Measurements from ENCODE around the gene GLP2R.
"Not testable (repeated sequence)": the region's sequence is repeated elsewhere in the genome, so short reads cannot be mapped to it uniquely, and the experiment has no call there.

Gene GLP2R

DNA sequence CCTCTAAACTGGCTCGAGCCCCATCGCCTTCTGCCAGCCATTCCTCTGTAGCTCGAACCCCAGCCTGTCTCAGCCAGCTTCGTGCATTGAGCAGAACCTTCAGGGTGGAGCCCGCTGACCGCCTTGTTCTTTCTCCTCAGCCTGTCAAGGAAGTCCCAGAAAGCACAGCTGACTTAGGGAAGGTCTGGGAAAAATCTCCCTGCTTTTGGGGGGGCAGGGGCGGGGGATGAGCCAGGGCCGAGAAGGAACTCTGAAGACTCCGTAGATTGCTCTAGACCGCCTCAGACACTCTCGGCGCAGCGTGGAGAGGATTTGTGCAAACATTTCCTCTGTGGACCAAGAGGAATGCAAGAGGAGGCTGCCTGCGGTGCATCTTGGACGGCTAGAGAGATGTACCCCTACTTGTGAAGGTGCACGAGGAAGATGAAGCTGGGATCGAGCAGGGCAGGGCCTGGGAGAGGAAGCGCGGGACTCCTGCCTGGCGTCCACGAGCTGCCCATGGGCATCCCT lies at the start of gene GLP2R:
Gene GLP2R, plus strand, starts transcription at position 284 of the 510 bp plus-strand sequence. Its CDS starts 140 bp downstream, at position 424.
- no peak for DNase-seq (ENCODE audit: low read depth in 2 of 2, low spot score in 1 of 2)

- DNase-seq (ENCODE audit: low read depth in 2 of 2, low spot score in 1 of 2): no peak
Observed at GRCh38 chr17:9776911-9777310, 48.8 kb upstream of the GLP2R start.

DNA sequence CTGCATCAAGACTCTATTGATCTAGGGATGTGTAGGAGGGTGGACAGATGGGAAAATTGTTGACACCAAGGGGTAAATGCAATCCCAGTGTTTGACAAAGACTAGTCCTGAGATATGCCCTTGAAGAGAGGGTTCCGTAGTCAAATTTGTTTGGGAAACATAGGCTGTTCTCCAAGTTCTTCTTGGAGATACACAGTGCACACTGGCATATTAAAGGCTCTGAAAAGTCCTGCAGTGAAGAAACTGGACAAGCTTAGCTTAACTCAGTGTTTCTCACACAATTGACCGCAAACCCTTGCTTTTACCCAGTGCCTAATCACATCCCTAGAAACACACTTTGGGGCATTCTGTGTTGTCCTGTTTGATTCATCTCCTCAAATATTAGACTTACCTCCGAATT lies 45.2 kb upstream of the GLP2R start:
- DNase-seq (ENCODE audit: low read depth in 2 of 2, low spot score in 1 of 2): no peak

DNA sequence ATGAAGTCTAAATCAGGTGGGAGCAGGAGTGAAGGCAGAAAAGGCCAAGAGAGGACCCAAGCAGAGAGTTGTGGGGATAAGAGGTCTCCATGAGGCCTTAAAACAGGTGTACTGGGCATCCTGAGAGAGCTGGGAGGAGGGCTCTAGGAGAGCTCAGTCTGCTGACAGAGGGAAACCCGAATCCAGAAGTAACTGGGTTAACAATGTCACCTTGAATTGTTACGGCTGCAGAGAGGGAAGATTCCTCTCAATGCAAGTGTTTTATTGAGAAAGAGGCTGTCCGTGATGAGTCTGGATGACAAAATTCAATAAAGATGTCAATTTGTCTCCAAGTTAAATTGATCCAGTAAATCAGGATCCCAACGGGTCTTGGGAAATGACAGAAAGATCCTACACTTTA lies 42.7 kb upstream of the GLP2R start:
- DNase-seq (ENCODE audit: low read depth in 2 of 2, low spot score in 1 of 2): no peak

DNA sequence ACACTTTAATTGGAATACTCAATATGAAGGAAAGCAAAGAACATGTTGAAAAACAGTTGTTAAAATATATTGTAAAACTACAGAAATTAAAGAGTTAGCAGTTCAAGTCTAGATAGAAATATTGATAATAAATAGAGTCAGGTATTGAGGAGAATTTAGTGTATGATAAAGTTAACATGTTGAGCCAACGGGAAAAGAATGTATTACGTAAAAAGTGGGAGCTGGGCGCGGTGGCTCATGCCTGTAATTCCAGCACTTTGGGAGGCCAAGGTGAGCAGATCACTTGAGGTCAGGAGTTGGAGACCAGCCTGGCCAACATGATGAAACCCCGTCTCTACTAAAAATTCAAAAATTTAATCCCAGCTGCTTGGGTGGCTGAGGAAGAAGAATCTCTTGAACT lies 42.3 kb upstream of the GLP2R start:
- DNase-seq (ENCODE audit: low read depth in 2 of 2, low spot score in 1 of 2): not testable (repeated sequence)

DNA sequence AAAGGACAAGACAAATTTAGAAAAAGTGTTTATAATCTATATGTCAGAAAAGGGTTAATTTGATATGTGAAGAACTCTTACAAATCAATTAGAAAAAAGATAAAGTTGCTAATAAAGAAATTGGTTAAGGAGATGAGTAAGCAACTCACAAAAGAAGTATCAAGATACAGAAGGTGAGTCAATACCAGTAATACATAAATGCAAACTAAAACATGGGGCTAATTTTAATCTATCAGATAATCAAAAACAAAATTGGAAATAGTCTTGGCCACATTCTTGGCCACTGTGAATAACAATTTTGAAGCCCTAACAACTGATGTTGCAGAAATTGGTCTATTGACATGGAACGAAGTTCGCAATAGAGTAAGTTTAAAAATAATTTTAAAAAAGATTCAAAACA lies 41.2 kb upstream of the GLP2R start:
- no peak for DNase-seq (ENCODE audit: low read depth in 2 of 2, low spot score in 1 of 2)

GRCh38 chr17:9788601-9789000 lies 37.1 kb upstream of the GLP2R start:
- no peak for DNase-seq (ENCODE audit: low read depth in 2 of 2, low spot score in 1 of 2)

DNA sequence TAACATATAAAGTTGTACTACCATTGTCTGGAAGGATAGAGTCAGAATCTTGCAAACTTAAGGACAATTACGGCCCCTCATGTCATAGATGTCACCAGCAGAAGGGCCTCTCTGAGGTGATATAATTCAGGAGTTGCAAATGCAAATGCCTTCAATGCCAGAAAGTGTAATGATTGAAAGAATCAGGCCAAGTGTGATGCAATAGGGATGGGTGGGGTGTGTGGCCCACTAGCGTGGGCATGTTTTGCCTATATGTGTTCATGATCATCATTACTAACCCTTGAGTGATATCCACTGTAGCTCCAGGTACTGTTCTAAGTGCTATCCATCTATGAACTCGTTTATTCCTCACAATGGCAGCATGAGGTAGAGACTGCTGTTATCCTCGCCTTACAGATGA lies 35.4 kb upstream of the GLP2R start:
- DNase-seq (ENCODE audit: low read depth in 2 of 2, low spot score in 1 of 2): no peak

DNA sequence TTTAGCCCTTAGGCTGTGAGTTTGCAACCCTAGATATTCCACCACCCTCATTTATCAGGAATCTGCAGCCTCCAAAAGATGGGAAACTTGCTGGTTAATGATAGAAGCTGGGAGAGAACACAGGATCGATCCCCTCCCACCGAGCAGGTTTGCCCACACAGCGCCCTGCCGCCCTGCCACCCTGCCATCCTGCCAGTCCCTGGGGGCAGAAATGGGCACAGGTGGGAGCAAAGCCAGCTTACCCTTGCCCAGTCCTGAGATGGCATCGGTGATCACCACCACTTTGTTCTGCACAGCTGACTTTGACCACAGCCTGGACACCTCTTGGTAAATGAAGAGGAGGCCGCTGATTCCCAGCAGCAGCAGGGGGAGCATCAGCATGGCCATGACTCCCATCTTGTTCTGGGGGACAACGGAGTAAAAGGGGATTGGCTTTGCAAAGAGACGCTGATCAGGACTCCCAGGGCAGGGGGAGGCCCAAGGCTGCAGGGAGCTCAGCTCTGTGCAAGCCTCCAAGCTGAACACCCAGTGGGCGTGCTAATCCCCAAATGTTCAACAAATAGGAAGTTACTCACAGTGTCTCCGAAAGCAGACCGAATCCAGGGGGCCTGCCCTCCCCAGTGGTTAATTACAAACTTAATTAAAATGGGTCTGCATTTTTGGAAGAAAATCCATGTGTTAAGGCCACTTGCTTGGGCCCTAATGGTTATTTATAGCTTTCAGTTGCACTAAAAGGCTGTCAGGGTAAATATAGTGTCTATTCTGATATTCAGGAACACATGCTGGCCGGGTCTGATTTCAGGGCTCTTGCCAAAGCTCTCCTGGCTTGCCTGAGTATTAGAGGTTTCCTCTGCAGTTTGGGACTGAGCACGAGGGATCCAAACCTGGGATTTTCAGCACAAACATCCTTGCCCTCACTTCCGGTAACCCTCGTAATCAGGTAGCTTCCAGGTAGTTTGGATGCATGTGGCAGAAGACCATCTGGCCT lies 34.5 kb upstream of the GLP2R start, which contains the start of gene DHRS7C:
Gene DHRS7C, minus strand, starts transcription at position 704 of the 988 bp plus-strand sequence. Its CDS starts 308 bp downstream, at position 396.
- DNase-seq (ENCODE audit: low read depth in 2 of 2, low spot score in 1 of 2): no peak

DNA sequence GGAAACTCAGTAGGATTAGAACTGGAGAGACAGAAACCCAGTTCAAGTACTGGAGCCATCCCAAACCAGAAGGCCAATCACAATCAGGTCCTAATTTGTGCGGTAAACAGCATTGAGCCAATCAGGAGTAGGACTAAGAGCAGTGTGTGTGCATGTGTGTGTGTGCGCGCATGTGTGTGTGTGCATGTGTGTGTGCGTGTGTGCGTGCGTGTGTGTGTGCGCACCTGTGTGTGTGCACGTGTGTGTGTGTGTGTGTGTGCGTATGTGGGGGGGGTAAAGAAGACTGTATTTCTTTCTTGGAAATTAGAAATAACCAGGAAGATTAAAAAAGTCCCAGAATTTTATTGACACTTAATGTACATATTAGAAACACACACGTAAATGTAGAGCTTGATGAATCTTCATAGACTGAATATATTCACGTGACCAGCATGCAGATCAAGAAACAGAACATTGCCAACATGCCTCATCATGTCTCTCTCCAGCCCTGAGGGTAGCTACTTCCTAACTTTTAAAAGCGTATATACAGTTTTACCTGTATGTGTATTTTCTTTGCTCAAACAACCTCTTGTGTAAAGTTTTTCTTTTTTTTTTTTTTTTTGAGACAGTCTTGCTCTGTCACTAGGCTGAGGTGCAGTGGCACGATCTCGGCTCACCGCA lies 33.4 kb upstream of the GLP2R start:
- DNase-seq (ENCODE audit: low read depth in 2 of 2, low spot score in 1 of 2): no peak

GRCh38 chr17:9798008-9798407 lies 27.7 kb upstream of the GLP2R start:
- DNase-seq (ENCODE audit: low read depth in 2 of 2, low spot score in 1 of 2): no peak

DNA sequence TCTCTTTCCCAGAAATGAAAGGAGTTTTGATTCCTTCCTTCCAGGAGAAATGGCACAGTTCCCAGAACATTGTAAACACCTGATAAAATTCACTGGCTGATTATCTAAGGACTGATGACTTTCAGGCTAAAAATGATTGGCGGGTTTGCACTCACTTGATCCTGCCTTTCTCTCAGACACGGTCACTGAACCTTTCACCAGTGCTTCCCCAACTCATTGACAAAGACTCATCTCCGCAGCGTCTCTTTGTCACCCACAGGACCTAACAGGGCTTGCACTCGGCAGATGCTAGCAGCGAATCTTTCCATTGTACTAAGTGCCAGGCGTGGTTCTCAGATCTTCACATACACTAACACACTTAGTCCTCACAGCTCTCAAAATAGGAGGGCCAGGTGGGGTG lies 27.0 kb upstream of the GLP2R start:
- no peak for DNase-seq (ENCODE audit: low read depth in 2 of 2, low spot score in 1 of 2)

- no peak for DNase-seq (ENCODE audit: low read depth in 2 of 2, low spot score in 1 of 2)
Observed at GRCh38 chr17:9801505-9801904, 24.2 kb upstream of the GLP2R start.

DNA sequence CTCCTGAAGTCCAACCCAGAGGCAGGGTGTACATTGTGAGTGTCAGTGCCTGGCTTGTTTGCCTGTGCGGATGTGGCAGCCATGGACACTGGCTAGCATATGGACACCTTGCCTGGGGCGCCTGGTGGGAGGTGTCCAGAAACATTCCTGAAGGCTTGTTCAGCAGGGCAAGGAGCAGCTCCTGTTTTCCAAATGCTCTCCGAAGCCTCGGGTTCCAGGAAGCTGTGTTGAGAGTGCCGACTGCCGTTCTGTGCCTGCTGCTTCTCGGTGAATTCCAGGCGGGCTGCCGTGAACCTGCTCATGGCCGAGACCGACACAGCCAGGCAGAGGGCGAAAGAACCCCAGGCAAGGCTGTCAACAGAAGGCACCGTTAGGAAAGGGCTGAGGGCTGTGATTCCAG lies 23.4 kb upstream of the GLP2R start:
- no peak for DNase-seq (ENCODE audit: low read depth in 2 of 2, low spot score in 1 of 2)

- DNase-seq (ENCODE audit: low read depth in 2 of 2, low spot score in 1 of 2): no peak
Observed at GRCh38 chr17:9802697-9803096, 23.0 kb upstream of the GLP2R start.

DNA sequence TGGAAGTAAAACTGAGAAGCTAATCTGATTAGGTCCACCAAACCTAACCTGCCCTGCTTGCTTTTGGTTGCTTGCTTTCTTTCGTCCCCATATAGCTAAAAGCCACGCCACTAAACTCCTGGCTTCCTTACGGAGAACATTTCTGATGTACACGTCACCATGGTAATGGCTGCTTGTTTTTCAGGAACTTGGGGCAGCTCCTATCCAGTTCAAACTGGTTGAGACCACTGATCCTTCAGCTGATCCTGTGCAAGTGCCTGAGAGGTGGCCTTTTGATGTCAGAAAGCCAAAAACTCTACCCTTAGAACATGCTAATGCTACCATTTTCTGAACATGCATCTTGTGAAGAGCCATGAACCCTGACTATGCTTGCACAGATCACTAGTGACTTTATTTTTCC lies 20.0 kb upstream of the GLP2R start:
- DNase-seq (ENCODE audit: low read depth in 2 of 2, low spot score in 1 of 2): no peak

- DNase-seq (ENCODE audit: low read depth in 2 of 2, low spot score in 1 of 2): no peak
Observed at GRCh38 chr17:9806699-9807098, 19.0 kb upstream of the GLP2R start.

- DNase-seq (ENCODE audit: low read depth in 2 of 2, low spot score in 1 of 2): no peak
Observed at GRCh38 chr17:9809409-9809808, 16.3 kb upstream of the GLP2R start.

- DNase-seq (ENCODE audit: low read depth in 2 of 2, low spot score in 1 of 2): no peak
Observed at GRCh38 chr17:9810100-9810949, 15.4 kb upstream of the GLP2R start.

DNA sequence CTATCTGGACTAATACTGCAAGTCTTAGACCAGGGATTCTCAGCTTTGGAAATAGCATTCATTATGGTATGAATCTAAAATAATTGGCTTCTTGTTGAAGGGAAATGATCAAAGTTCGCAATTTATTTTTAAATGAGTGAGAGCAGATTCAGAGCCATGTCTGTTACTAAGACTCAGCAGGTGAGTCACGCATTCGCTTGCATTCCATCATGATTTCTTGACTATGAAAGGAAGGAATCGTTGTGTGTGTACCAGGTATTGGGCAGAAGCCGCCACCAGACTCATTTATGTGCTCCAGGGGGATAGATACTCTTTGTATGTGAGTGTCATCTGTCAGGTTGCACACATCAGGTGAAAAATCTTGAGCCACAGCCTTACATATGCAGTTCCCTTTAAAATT lies 14.6 kb upstream of the GLP2R start:
- DNase-seq (ENCODE audit: low read depth in 2 of 2, low spot score in 1 of 2): no peak

DNA sequence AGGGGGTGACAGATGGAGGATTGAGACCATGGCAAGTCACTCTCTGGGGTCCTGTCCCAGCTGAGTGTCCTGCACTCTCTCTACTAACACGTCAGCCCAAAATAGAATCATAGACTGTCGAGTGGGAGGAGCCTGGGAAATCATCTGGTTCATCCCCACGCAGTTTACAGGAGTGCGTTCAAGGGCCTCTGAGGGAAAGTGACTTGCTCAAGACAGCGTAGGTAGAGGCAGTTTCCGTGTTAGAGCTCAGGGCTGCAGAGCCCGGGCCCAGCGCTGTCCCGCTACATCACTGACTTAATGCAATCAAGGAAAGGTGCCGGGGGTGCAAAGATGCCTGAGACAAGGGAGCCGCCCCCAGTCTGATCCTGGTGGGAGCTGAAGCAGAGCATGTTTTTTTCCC lies 14.2 kb upstream of the GLP2R start:
- DNase-seq (ENCODE audit: low read depth in 2 of 2, low spot score in 1 of 2): no peak

Measured in stimulated activated CD8-positive, alpha-beta memory T cell treated with anti-CD3 and anti-CD28 coated beads, Interleukin-4, amount 100 ng/mL, for 1 hour (primary cell).